ENCODE measurements around the gene SLC38A11.

DNA sequence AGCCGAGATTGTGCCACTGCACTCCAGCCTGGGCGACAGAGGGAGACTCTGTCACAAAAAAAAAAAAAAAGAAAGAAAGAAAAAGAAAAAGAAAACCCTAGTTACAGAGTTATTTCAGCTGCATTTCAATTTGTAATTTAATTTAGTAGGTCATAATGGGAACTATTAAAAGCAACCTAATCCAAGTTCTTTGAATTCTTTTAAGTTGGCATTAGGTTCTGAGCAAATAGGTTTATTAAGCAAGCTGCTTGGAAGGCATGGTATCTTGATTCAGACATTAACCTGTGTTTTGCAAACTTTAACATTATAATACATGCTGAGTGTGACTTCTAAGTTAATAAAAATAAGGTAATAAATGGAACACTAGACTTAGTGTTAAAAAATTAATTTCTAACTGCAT lies 83.9 kb downstream of the SLC38A11 start:
- TF ChIP-seq CTCF (IDR thresholded peaks at IDR 0.05) (no peak), EZH2 (IDR thresholded peaks at IDR 0.05) (no peak), EZH2phosphoT487 (IDR thresholded peaks at IDR 0.05) (no peak)
